Suprapubic skin (tissue), 4 donors: Measurements from ENCODE around the gene GPR161. TPM values are rescaled to one million over a fixed set of nuclear protein-coding genes. Genes with fewer than 3 reads are reported as not detected.

ENCODE experiments used
- DNase-seq, 2 donors: peaks; one replicate each; pipeline ENCODE4 v3.0.0-alpha.2; 2019; ENCODE audit warnings: low spot score in 2 of 2
- H3K27ac ChIP-seq: fragments of 200-600 bp; sonication (generic); one replicate; pipeline ENCODE4 v1.5.1; 2019
- H3K27me3 ChIP-seq: fragments of 200-600 bp; sonication (generic); one replicate; pipeline ENCODE4 v1.5.1; 2019
- H3K36me3 ChIP-seq: fragments of 200-600 bp; sonication (generic); one replicate; pipeline ENCODE4 v1.5.1; 2019
- H3K4me1 ChIP-seq: fragments of 200-600 bp; sonication (generic); one replicate; pipeline ENCODE4 v1.5.1; 2019
- H3K4me3 ChIP-seq: fragments of 200-600 bp; sonication (generic); one replicate; pipeline ENCODE4 v1.5.1; 2019; ENCODE audit warnings: mild to moderate bottlenecking
- H3K9me3 ChIP-seq: fragments of 200-600 bp; sonication (generic); one replicate; pipeline ENCODE4 v1.5.1; 2019
- EP300 ChIP-seq: sonication (generic); formaldehyde crosslinking; IDR thresholded peaks from one replicate; pipeline ENCODE4 v1.6.1; 2017; ENCODE audit warnings: antibody characterized with exemption
- POLR2A ChIP-seq, 2 donors: fragments of 450-650 bp; IDR thresholded peaks; one replicate each; pipeline ENCODE4 v1.6.1; 2017; ENCODE audit warnings: antibody characterized with exemption in 2 of 2, mild to moderate bottlenecking in 2 of 2, moderate library complexity in 2 of 2
- POLR2AphosphoS5 ChIP-seq, 3 donors: sonication (generic); formaldehyde crosslinking; IDR thresholded peaks; one replicate each; pipeline ENCODE4 v1.6.1; 2017; ENCODE audit warnings: antibody characterized with exemption in 3 of 3
- WGBS: methylation state at CpG from one replicate; pipeline ENCODE4 v1.1.5; 2018; 5-methylcytosine and 5-hydroxymethylcytosine counted together
- total RNA-seq, 4 donors: library from RNA; depleted of rRNA; stranded (reverse); fragments of >200 nt; gene quantifications; one replicate each; pipeline ENCODE4 v1.1.0, GENCODE V29; 2016
- TF ChIP-seq, protein P1 (sequence below), 2 donors: fragments of 200-600 bp in 1 of 2; fragments of 450-650 bp in 1 of 2; sonication (generic) in 1 of 2; IDR thresholded peaks; one replicate each; pipeline ENCODE4 v1.5.1; 2016 to 2019; ENCODE audit warnings: antibody characterized with exemption in 2 of 2, mild to moderate bottlenecking in 1 of 2, moderate library complexity in 1 of 2

The GPR161 gene
- total RNA-seq, 4 donors from 2014 or later: 3.1 to 7.6 (median 4.2) TPM

DNA sequence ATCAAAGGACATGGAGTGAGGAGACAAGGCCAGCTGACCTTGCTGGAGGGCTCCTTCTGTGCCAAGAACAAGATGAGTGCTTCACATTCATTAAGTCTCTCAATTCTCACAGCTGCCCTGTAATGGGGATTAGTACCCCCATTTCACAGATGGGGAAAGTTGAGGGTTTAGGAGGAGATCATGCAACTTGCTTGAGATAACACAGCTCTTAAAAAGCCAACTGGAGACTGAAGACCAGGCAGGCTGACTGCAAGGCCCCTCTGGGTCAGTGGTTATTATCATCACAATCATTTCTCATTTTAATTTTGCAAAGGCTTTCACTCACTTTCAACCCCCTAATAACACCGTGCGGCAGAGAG, 46.8 kb downstream of the GPR161 start:
- Histone ChIP-seq H3K36me3 (peaks cover 8% of the 10 kb centered on the region), H3K4me1 (peaks cover 12% of the 10 kb centered on the region), H3K27ac (no peak overlapping the region), H3K9me3 (no peaks in the 10 kb centered on the region), H3K4me3 (no peak overlapping the region), H3K27me3 (no peaks in the 10 kb centered on the region)
- 88% methylated on average over 2 of the region's 2 CpGs for WGBS
- TF ChIP-seq POLR2AphosphoS5 (IDR thresholded peaks at IDR 0.05): no peak
- TF ChIP-seq, protein P1, sequence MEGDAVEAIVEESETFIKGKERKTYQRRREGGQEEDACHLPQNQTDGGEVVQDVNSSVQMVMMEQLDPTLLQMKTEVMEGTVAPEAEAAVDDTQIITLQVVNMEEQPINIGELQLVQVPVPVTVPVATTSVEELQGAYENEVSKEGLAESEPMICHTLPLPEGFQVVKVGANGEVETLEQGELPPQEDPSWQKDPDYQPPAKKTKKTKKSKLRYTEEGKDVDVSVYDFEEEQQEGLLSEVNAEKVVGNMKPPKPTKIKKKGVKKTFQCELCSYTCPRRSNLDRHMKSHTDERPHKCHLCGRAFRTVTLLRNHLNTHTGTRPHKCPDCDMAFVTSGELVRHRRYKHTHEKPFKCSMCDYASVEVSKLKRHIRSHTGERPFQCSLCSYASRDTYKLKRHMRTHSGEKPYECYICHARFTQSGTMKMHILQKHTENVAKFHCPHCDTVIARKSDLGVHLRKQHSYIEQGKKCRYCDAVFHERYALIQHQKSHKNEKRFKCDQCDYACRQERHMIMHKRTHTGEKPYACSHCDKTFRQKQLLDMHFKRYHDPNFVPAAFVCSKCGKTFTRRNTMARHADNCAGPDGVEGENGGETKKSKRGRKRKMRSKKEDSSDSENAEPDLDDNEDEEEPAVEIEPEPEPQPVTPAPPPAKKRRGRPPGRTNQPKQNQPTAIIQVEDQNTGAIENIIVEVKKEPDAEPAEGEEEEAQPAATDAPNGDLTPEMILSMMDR (IDR thresholded peaks at IDR 0.05): no peak
- no peak for TF ChIP-seq POLR2A (IDR thresholded peaks at IDR 0.05)
- no peak for DNase-seq

DNA sequence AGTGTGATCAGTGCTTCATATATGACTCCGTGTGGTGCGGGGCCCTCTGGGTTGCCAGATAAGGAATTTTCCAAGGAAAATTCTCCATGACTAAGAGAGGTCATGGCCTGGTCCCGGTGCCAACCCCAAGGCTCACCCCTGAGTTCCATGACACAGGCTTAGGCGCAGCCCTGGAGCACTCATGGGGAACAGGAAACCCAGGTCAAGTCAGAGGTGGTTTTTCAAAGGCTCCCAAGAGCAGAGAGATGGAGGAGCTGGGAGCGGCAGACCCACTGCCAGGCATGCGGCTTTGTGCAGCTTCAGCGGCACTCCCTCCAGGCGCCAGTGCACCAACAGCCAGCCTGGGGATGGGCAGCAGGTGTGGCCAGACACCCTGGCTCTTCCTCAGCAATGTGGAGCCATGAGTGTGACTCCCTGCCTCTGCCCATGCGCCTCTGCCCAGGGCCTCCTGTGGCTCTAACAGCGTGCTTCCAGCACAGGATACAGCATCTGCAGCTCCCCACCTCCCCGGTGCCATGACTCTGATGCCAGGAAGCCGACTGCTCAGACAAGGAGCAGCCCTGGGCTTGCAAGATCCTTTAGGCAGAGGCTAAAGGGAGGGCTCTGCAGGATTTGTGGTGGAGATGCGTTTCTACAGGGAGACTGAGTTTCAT, 47.3 kb downstream of the GPR161 start:
- no peak for DNase-seq
- WGBS: 60% methylated on average over 5 of the region's 13 CpGs
- no peaks in the 10 kb centered on the region for H3K9me3 ChIP-seq

DNA sequence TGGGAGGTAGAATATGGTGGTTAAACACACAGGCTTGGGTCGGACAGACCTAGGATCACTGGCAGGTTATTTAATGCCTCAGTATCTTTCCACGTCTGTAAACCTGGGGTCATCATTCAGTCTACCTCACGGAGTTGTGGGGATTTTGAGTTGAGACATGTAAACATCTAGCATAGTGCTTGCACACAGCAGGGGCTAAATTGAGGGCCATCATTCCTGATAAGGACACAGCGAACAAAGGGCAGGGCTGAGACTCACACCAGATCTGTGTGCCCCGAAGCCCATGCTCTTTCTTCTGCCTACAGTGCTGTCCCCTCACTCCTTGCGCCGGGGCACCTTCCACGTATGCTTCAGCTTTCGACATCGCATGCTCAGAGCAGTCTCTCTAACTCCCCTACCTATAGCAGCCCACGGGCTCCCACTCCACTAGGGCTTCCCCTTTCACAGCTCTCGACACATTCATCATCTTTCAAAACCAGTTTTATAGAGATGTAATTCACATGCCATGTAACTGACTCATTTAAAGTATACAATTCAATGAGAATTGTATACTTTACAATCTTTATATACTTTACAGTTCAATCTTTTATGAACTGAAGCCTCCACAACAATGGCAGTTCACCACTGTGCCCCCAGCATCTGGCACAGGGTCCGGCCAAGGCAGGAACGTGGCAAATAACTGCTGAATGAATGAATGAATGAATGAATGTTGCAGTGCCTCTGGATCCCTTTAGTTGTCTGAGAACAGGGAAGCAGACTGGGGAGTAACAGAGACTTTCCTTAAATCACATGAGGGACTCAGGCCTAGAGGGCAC, 48.0 kb downstream of the GPR161 start:
- DNase-seq: no peak
- TF ChIP-seq EP300 (no peak), POLR2AphosphoS5 (IDR thresholded peaks at IDR 0.05) (no peak), POLR2A (IDR thresholded peaks at IDR 0.05) (no peak)
- TF ChIP-seq, protein P1 (IDR thresholded peaks at IDR 0.05): no peak
- Histone ChIP-seq H3K4me3 (no peak overlapping the region), H3K4me1 (peaks cover 18% of the 10 kb centered on the region), H3K9me3 (no peaks in the 10 kb centered on the region), H3K27ac (no peak overlapping the region), H3K36me3 (peaks cover 8% of the 10 kb centered on the region), H3K27me3 (no peaks in the 10 kb centered on the region)
- 95% methylated on average over 14 of the region's 14 CpGs for WGBS

More for the DNA sequence above, 47.3 kb downstream of the GPR161 start:
- Histone ChIP-seq H3K27me3 (no peaks in the 10 kb centered on the region), H3K27ac (no peak overlapping the region), H3K4me1 (peaks cover 17% of the 10 kb centered on the region), H3K4me3 (no peak overlapping the region), H3K36me3 (peaks cover 8% of the 10 kb centered on the region)
- TF ChIP-seq, protein P1 (IDR thresholded peaks at IDR 0.05): no peak
- TF ChIP-seq EP300 (no peak), POLR2A (IDR thresholded peaks at IDR 0.05) (no peak), POLR2AphosphoS5 (IDR thresholded peaks at IDR 0.05) (no peak)

DNA sequence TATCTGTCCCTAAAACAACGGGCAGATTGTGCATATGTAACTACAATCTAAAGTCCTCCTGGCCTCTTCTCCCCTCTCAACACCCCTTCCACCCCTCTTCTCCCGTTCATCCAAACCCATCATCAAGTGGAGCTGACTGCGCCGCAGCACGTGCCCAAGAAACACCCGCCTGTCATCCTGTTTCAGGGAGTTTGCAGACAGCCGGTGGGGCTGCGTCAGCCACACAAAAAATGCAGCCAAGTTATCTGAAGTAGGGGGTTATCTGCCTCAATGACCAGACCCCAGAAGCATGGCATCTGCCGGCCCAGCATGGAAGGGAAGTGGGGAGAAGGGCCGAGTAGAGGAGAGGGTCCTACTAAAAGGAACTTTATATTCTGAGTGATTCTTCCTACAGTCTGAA, 49.0 kb downstream of the GPR161 start:
- no peak for TF ChIP-seq EP300
- no peak for TF ChIP-seq POLR2AphosphoS5 (IDR thresholded peaks at IDR 0.05)
- TF ChIP-seq, protein P1 (IDR thresholded peaks at IDR 0.05): no peak
- no peak for TF ChIP-seq POLR2A (IDR thresholded peaks at IDR 0.05)
- H3K27me3 ChIP-seq: no peaks in the 10 kb centered on the region
- H3K36me3 ChIP-seq: peaks cover 8% of the 10 kb centered on the region
- H3K4me1 ChIP-seq: peaks cover 18% of the 10 kb centered on the region
- 95% methylated on average over 10 of the region's 10 CpGs for whole genome bisulfite sequencing
- H3K27ac ChIP-seq: no peak overlapping the region
- no peaks in the 10 kb centered on the region for H3K9me3 ChIP-seq
- H3K4me3 ChIP-seq: no peak overlapping the region
- no peak for DNase-seq

DNA sequence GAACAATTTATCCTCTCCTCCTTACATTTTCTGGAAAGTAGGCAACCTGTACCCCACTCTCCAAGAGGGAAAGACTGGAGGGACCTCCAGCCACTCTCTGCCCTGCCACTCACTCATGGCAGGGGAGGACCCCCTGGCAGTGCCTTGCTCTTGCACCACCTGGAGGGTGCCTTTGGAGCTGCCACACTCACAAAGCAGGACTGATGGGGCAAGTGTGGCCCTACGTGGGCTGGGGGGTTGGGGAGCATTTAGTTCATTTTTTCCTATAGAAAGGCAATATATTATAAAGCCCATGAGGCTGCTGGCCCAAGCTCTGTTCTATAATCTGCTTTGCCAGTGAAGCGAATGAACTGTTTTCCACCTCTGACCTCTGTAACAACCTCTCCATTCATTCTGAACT, 50.3 kb downstream of the GPR161 start:
- DNase-seq: no peak
- H3K36me3 ChIP-seq: peaks cover 8% of the 10 kb centered on the region
- WGBS: 88% methylated on average over 2 of the region's 2 CpGs

More for the DNA sequence above, 50.3 kb downstream of the GPR161 start:
- H3K27ac ChIP-seq: no peak overlapping the region
- no peaks in the 10 kb centered on the region for H3K9me3 ChIP-seq
- TF ChIP-seq, protein P1 (IDR thresholded peaks at IDR 0.05): no peak
- TF ChIP-seq EP300 (no peak), POLR2AphosphoS5 (IDR thresholded peaks at IDR 0.05) (no peak), POLR2A (IDR thresholded peaks at IDR 0.05) (no peak)
- peaks cover 24% of the 10 kb centered on the region for H3K4me1 ChIP-seq
- H3K27me3 ChIP-seq: no peaks in the 10 kb centered on the region
- no peak overlapping the region for H3K4me3 ChIP-seq
